Measurements from ENCODE around the gene LECT2. TPM values are rescaled to one million over a fixed set of nuclear protein-coding genes. Genes with fewer than 3 reads are reported as not detected.

LECT2 gene
- total RNA-seq, 1 experiment from 2014 or later = not detected

GRCh38 chr5:135977375-135977928 is 22.7 kb upstream of the LECT2 start:
- ChIA-PET CTCF (no interaction called here), POLR2A (no interaction called here)
- Histone ChIP-seq H3K27ac (ENCODE audit: low read length) (no peak overlapping the region), H3K36me3 (ENCODE audit: control insufficient read depth, insufficient read depth, low read length) (no peaks in the 10 kb centered on the region), H3K27me3 (ENCODE audit: control insufficient read depth, insufficient read depth, low read length) (no peaks in the 10 kb centered on the region), H3K4me1 (ENCODE audit: control insufficient read depth, insufficient read depth, low read length) (no peaks in the 10 kb centered on the region), H3K9me3 (ENCODE audit: control insufficient read depth, insufficient read depth, low read depth, low read length) (no peaks in the 10 kb centered on the region), H3K4me3 (ENCODE audit: low read depth in 2 of 2, low read length in 2 of 2) (no peak overlapping the region)
- TF ChIP-seq CTCF (IDR thresholded peaks at IDR 0.05) (peak; percentile 76), SIN3A (IDR thresholded peaks at IDR 0.05; ENCODE audit: borderline replicate concordance, insufficient read depth, low read depth, low read length) (no peak), POLR2AphosphoS5 (IDR thresholded peaks at IDR 0.05; ENCODE audit: low read depth, low read length) (no peak), TCF7L2 (IDR thresholded peaks at IDR 0.05; ENCODE audit: low read depth, low read length) (no peak)
- TF ChIP-seq, protein P1, sequence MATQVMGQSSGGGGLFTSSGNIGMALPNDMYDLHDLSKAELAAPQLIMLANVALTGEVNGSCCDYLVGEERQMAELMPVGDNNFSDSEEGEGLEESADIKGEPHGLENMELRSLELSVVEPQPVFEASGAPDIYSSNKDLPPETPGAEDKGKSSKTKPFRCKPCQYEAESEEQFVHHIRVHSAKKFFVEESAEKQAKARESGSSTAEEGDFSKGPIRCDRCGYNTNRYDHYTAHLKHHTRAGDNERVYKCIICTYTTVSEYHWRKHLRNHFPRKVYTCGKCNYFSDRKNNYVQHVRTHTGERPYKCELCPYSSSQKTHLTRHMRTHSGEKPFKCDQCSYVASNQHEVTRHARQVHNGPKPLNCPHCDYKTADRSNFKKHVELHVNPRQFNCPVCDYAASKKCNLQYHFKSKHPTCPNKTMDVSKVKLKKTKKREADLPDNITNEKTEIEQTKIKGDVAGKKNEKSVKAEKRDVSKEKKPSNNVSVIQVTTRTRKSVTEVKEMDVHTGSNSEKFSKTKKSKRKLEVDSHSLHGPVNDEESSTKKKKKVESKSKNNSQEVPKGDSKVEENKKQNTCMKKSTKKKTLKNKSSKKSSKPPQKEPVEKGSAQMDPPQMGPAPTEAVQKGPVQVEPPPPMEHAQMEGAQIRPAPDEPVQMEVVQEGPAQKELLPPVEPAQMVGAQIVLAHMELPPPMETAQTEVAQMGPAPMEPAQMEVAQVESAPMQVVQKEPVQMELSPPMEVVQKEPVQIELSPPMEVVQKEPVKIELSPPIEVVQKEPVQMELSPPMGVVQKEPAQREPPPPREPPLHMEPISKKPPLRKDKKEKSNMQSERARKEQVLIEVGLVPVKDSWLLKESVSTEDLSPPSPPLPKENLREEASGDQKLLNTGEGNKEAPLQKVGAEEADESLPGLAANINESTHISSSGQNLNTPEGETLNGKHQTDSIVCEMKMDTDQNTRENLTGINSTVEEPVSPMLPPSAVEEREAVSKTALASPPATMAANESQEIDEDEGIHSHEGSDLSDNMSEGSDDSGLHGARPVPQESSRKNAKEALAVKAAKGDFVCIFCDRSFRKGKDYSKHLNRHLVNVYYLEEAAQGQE (IDR thresholded peaks at IDR 0.05; ENCODE audit: insufficient read depth in 1 of 2, low read depth in 2 of 2, low read length in 1 of 2) = no peak
- in situ Hi-C loops (cut with HindIII; ENCODE audit: low pct_unique_long_range_greater_than_20kb, low sequenced_read_pairs) (no loop called here), intact Hi-C loops (cut with micrococcal nuclease; ENCODE audit: unreplicated experiment) (no loop called here)
- peak; percentile 72 for ATAC-seq
- DNase-seq (ENCODE audit: low read depth, low spot score) = peak; percentile 7
- BruUV-seq (replicated peaks) = no TSS peak

GRCh38 chr5:135976216-135976615 is 21.4 kb upstream of the LECT2 start:
- Histone ChIP-seq H3K27ac (ENCODE audit: low read length) (no peak overlapping the region), H3K36me3 (ENCODE audit: control insufficient read depth, insufficient read depth, low read length) (no peaks in the 10 kb centered on the region), H3K9me3 (ENCODE audit: control insufficient read depth, insufficient read depth, low read depth, low read length) (no peaks in the 10 kb centered on the region), H3K27me3 (ENCODE audit: control insufficient read depth, insufficient read depth, low read length) (no peaks in the 10 kb centered on the region), H3K4me1 (ENCODE audit: control insufficient read depth, insufficient read depth, low read length) (no peaks in the 10 kb centered on the region), H3K4me3 (ENCODE audit: low read depth in 2 of 2, low read length in 2 of 2) (no peak overlapping the region)
- DNase-seq (ENCODE audit: low read depth, low spot score) = no peak
- intact Hi-C loops (cut with micrococcal nuclease; ENCODE audit: unreplicated experiment) (no loop called here), in situ Hi-C loops (cut with HindIII; ENCODE audit: low pct_unique_long_range_greater_than_20kb, low sequenced_read_pairs) (no loop called here)
- POLR2A ChIA-PET = no interaction called here
- ATAC-seq = no peak
- CTCF ChIA-PET = no interaction called here
- BruUV-seq (replicated peaks) = no TSS peak
- TF ChIP-seq, protein P1 (IDR thresholded peaks at IDR 0.05; ENCODE audit: insufficient read depth in 1 of 2, low read depth in 2 of 2, low read length in 1 of 2) = no peak
- no peak for TF ChIP-seq TCF7L2 (IDR thresholded peaks at IDR 0.05; ENCODE audit: low read depth, low read length)
- no peak for TF ChIP-seq CTCF (IDR thresholded peaks at IDR 0.05)
- TF ChIP-seq POLR2AphosphoS5 (IDR thresholded peaks at IDR 0.05; ENCODE audit: low read depth, low read length) = no peak
- no peak for TF ChIP-seq SIN3A (IDR thresholded peaks at IDR 0.05; ENCODE audit: borderline replicate concordance, insufficient read depth, low read depth, low read length)
